T47D (cell line): ENCODE measurements around the gene ZNF2.
"Not testable (repeated sequence)": the region's sequence is repeated elsewhere in the genome, so short reads cannot be mapped to it uniquely, and the experiment has no call there.

Experiments used
- DNase-seq, 2 experiments: peaks; one replicate each; pipeline versions ENCODE4 v3.0.0 to v3.0.0-alpha.2; 2011 to 2012; ENCODE audit warnings: low read depth in 1 of 2, low spot score in 1 of 2
- JUND ChIP-seq: IDR thresholded peaks from 2 replicates; pipeline ENCODE4 v1.6.1; 2012; ENCODE audit warnings: low read depth
- in situ Hi-C: cut with HindIII; loops from 2 replicates; pipeline ENCODE4 v1.10.0; 2016; ENCODE audit warnings: low sequenced_read_pairs, low pct_unique_long_range_greater_than_20kb

Gene ZNF2

GRCh38 chr2:95166065-95166763, 605 bp downstream of the ZNF2 start:
- in situ Hi-C loops = no loop called here
- TF ChIP-seq JUND = no peak
- no peak for DNase-seq

GRCh38 chr2:95171902-95172301, 6.3 kb downstream of the ZNF2 start:
- TF ChIP-seq JUND = no peak
- in situ Hi-C loops = no loop called here
- no peak for DNase-seq

- in situ Hi-C loops = no loop called here
- DNase-seq = no peak
- no peak for TF ChIP-seq JUND
These were observed 8.5 kb downstream of the ZNF2 start for GRCh38 chr2:95174031-95174542.

- in situ Hi-C loops = no loop called here
- TF ChIP-seq JUND = no peak
- no peak for DNase-seq
These were observed 13.8 kb downstream of the ZNF2 start for GRCh38 chr2:95179451-95179850.

GRCh38 chr2:95181774-95182173, 16.2 kb downstream of the ZNF2 start:
- in situ Hi-C loops = no loop called here
- no peak for DNase-seq
- TF ChIP-seq JUND = no peak

- no peak for TF ChIP-seq JUND
- in situ Hi-C loops = no loop called here
- DNase-seq = no peak
These were observed 19.6 kb downstream of the ZNF2 start for GRCh38 chr2:95185197-95185596.

GRCh38 chr2:95185973-95186372, 20.4 kb downstream of the ZNF2 start:
- no peak for TF ChIP-seq JUND
- DNase-seq = no peak
- in situ Hi-C loops = no loop called here

- in situ Hi-C loops = not testable (repeated sequence)
- DNase-seq = peak in 1 of 2 experiments; percentile 48
These were observed 27.3 kb downstream of the ZNF2 start for GRCh38 chr2:95192956-95193355.

GRCh38 chr2:95203911-95204310, 38.3 kb downstream of the ZNF2 start:
- no peak for TF ChIP-seq JUND
- in situ Hi-C loops = no loop called here
- DNase-seq = no peak

GRCh38 chr2:95204396-95204795, 38.8 kb downstream of the ZNF2 start:
- no peak for DNase-seq
- in situ Hi-C loops = no loop called here
- no peak for TF ChIP-seq JUND

GRCh38 chr2:95206096-95206495, 40.5 kb downstream of the ZNF2 start:
- no peak for TF ChIP-seq JUND
- no peak for DNase-seq
- in situ Hi-C loops = no loop called here

GRCh38 chr2:95207111-95207961, 41.7 kb downstream of the ZNF2 start, which contains the start of gene ZNF892:
Gene ZNF892, plus strand, starts transcription at chr2:95207521. Its CDS starts 295 bp downstream, at chr2:95207816.
- TF ChIP-seq JUND = no peak
- in situ Hi-C loops = no loop called here
- DNase-seq = peak; percentile 88 to 95

- TF ChIP-seq JUND = no peak
- DNase-seq = no peak
- in situ Hi-C loops = no loop called here
These were observed 42.5 kb downstream of the ZNF2 start for GRCh38 chr2:95208106-95208505.
